GM18511 (cell line): ENCODE results near the gene IGSF21.

Source experiments
- ATAC-seq: cut with Tn5 transposase; IDR thresholded peaks from one replicate; pipeline ENCODE4 v1.9.1; 2021; ENCODE audit warnings: mild to moderate bottlenecking, moderate library complexity; ENCODE audit not compliant: unreplicated experiment

IGSF21 gene

GRCh38 chr1:18292531-18292930 is 184.9 kb downstream of the IGSF21 start:
- no peak for ATAC-seq

DNA sequence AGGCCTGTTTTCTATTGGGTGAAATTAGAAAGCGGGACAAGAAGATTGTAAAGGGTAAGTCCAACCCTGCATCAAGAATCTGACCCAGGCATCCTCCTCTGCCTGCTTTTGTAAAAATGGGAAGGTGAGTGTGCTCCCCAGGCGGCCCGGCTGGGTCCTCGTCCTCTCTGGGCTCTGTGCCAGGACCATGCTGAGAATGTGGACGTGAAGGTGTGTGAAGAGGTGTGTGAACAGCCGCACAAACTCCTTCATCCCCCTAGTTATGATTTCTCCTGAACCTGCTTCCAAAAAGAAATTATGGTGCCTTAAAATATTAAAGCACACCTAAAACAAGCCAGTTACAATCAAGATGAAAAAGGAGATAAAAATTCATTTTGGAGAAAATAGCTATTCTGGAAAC is 185.7 kb downstream of the IGSF21 start:
- ATAC-seq = no peak

DNA sequence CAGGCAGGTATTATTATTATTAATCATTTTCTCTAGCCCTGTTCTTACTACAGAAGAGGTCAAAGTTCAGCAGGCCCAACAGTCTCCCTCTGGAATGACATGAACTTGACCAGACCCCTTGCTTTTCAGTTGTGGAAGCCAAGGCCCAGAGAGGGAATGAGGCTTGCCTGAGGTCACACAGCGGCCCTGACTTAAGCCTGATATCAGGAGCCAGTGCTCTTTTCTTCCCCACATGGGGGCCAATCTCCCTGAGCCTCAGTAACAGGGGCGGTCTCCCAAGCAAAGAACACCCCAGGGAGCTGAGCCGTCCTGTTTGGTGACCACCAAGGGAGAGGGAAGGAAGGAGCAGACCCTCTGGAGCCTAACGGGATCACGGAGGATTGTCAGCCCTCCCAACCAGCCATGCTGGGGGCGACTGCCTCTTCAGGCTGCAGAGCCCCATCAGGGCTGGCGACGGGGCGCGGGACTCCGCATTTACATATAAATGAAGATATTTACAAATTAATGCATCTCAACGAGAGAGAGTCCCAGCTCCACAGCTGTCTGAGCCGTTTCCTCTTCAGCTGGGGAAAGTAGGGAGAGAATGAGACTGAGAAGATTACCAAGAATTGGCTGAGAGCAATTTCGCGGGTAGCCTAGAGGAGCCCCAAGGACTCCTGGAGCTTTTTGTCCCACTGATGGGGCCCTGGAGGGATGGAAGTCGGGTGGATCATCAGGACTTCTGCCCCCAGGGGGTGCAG is 187.0 kb downstream of the IGSF21 start:
- no peak for ATAC-seq

GRCh38 chr1:18297896-18298648 is 190.5 kb downstream of the IGSF21 start:
- no peak for ATAC-seq

- ATAC-seq = no peak
These were observed 192.1 kb downstream of the IGSF21 start for GRCh38 chr1:18299441-18300338.

DNA sequence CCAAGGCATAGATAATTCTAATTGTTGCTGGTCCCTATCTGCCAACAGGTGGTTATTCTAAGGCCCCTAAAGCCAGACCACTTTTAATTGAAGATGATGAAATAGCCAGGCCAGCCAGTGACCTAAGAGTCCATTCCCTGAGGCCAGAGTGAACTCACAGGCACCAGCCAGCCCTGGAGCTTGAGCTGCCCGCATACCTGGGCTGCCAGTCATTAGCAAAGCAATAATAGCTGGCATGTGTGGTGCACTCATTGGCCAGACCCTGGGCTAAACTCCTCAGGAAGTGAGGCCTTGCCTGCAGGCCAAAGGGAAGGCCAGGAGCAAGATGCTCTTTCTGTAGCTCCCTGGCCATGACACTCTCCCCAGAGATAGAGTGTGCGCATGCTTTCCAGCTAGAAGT is 192.8 kb downstream of the IGSF21 start:
- ATAC-seq = no peak

DNA sequence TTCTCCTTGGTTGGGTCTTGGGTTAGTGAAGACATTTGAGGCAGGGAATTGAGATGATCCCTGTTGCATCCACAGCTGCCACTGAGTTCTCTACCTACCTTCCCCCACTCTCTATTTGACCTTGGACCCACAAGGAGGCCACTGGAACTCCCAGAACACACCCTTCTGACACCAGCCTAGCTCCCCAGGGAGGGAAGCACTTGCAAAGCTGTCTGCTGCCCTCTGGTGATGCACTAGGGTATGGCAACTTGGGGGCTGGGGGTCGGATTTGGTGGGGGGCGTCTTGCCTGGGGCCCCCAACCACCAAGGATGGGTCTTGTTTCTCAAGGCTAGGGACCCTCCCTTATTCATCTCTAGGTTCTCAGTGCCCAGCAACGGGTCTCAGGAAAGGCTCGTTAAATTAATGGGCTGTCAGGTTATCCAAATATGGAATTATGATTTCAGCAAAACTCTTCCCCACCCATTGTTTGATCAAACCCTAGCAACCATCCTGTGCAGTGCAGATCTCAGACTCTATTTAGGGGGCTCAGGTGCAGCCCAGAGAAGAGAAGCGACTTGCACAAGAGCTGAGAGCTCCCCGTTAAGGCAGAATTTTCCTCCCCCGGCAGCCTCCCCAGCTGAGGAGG is 195.3 kb downstream of the IGSF21 start:
- no peak for ATAC-seq

- ATAC-seq = no peak
These were observed 196.7 kb downstream of the IGSF21 start for GRCh38 chr1:18304151-18304869.

DNA sequence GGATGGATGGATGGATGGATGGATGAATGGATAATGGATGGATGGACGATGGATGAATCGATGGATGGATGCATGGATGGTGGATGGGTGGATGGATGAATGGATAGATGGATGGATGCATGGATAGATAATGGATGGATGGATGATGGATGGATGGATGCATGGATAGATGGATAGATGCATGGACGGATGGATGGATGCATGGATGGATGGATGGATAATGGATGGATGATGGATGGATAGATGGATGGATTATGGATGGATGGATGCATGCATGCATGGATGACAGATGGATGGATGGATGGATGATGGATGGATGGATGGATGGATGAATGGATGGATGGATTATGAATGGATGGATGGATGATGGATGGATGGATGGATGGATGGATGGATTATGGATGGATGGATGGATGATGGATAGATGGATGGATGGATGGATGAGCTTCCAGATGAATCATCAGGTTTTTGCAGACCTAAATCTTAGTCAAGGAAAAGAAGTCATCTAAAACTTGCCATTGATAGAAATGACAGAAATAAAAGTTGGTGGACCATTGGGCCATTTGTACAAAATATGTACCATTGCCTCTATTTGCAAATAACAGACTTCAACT is 197.7 kb downstream of the IGSF21 start:
- ATAC-seq = no peak

GRCh38 chr1:18307329-18307898 is 199.8 kb downstream of the IGSF21 start:
- no peak for ATAC-seq

DNA sequence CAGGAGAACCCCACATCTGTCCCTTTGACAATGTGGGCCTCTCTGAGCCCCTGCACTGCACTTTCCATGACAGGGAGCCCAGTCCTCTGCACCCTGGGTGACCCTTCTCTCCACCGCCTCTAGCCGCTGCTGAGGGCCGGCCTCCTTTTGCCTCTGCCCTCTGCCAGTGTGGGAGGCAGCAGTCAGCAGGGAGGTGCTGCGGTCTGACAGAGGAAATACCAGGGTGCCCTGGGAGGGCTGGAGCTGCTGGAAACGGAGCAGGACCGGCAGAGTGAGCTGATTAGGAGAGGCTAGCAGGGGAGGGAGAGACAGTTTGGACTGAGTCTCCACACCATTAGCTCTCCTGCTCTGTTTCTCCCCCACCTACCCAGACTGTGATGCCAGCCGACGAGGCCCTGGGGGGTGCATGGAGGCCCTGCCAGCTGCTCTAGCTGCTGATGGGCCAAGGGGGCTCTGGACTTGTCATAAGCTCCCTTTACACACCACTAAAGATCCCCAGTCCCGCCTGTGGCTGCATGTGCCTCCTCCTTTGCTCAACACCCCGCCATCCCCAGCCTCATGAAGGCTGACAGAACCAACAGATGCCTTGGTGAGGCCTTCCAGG is 202.1 kb downstream of the IGSF21 start:
- no peak for ATAC-seq

DNA sequence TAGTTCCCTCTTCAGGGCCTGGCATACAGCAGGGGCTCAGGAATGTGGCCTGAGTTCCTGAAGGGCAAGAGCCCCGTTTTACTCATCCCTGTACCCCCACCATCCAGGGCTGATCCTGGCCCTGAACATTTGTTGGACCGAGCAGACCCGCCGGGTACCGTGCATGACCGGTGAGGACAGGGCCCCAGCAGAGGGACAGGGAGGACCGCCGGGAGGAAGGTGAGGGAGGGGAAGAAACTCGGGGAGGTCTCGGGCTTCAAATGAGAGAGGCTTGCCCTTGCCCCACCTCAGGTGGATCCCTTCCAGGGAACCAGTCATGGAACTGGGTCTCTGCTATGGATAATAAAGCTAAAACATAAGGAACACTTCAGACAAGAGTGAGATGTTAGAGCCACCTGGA is 205.4 kb downstream of the IGSF21 start:
- no peak for ATAC-seq

GRCh38 chr1:18313523-18313922 is 205.9 kb downstream of the IGSF21 start:
- ATAC-seq = no peak

DNA sequence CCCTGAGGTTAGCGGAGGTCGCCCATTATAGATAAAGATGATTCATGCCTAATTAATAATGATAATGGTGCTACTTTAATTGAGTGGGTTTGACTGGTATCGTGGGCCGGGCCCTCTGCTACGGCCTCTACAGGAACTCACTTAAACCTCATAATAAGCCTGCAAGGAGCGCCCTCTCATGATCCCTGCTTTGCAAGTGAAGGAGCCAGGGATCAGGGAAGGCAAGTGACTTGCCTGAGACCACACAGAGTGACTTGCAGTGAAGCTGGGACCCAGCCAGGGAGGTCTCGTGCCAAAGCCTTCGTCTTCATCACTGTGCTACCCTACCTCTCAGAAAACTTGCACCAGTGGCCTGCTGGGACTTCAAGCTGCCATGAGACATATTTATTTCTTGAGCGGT is 206.8 kb downstream of the IGSF21 start:
- ATAC-seq = no peak

- no peak for ATAC-seq
These were observed 207.9 kb downstream of the IGSF21 start for GRCh38 chr1:18315449-18315848.

- ATAC-seq = no peak
These were observed 209.2 kb downstream of the IGSF21 start for GRCh38 chr1:18316764-18317163.

DNA sequence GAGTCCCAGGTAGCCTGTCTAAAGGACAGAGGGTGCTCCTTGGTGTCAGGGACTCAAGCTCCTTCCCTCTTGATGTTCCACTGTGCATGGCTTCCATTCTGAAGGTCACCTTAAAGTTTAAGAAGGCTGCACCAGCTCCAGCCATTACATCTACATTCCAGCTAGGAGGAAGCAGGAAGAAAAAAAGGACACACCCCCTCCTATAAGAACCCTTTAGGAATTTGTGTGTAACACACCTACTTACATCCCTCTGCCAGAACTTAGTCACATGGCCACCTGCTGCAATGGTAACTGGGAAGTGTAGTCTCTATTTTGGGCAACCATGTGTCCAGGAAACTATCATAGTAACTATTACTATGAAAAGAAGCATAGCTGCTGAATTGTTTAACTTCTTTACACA is 211.5 kb downstream of the IGSF21 start:
- no peak for ATAC-seq

GRCh38 chr1:18320051-18320450 is 212.5 kb downstream of the IGSF21 start:
- no peak for ATAC-seq

- no peak for ATAC-seq
These were observed 214.9 kb downstream of the IGSF21 start for GRCh38 chr1:18322368-18323032.
